Hepatocyte (in vitro differentiated cells): ENCODE measurements around the gene CNOT4.

Experiments used
- EZH2 ChIP-seq: fragments of 200-600 bp; sonication (generic); IDR thresholded peaks from 2 replicates; pipeline ENCODE4 v1.6.1; 2016; ENCODE audit warnings: antibody characterized with exemption, mild to moderate bottlenecking, borderline replicate concordance
- EZH2phosphoT487 ChIP-seq: fragments of 200-600 bp; sonication (generic); IDR thresholded peaks from one replicate; pipeline ENCODE4 v1.6.1; 2018; ENCODE audit warnings: antibody characterized with exemption, mild to moderate bottlenecking, low read depth, moderate library complexity; ENCODE audit not compliant: unreplicated experiment, severe bottlenecking
- TF ChIP-seq, protein P1 (sequence below): fragments of 200-600 bp; sonication (generic); IDR thresholded peaks from 2 replicates; pipeline ENCODE4 v1.5.1; 2016; ENCODE audit warnings: antibody characterized with exemption, mild to moderate bottlenecking; ENCODE audit not compliant: poor library complexity

DNA sequence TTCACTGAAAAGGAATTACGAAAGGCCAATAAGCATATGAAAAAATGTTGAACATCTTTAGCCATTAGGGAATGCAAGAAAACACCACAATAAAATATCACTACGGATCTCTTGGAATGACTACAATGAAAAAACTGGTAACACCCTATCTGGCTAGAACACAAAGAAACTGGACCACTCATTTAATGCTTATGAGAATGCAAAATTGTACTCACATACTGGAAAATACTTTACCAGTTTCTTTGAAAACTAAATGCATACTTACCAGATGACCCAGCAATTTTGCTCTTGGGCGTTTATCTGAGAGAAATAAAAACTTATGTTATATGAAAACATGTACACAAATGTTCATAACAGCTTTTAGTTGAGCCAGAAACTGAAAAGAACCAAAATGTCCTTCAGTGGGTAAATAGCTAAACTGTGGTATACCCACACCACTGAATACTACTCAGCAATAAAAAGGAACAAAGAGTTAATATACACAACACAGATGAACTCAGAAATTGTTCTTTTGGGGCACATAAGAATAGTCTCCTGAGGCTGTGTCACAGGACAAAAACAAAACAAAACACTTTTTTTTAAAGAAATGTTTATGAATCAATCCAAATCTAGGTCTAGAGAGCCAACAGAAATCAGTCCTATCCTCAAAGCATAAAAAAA, 23.5 kb downstream of the CNOT4 start:
- TF ChIP-seq, protein P1, sequence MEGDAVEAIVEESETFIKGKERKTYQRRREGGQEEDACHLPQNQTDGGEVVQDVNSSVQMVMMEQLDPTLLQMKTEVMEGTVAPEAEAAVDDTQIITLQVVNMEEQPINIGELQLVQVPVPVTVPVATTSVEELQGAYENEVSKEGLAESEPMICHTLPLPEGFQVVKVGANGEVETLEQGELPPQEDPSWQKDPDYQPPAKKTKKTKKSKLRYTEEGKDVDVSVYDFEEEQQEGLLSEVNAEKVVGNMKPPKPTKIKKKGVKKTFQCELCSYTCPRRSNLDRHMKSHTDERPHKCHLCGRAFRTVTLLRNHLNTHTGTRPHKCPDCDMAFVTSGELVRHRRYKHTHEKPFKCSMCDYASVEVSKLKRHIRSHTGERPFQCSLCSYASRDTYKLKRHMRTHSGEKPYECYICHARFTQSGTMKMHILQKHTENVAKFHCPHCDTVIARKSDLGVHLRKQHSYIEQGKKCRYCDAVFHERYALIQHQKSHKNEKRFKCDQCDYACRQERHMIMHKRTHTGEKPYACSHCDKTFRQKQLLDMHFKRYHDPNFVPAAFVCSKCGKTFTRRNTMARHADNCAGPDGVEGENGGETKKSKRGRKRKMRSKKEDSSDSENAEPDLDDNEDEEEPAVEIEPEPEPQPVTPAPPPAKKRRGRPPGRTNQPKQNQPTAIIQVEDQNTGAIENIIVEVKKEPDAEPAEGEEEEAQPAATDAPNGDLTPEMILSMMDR = no peak
- TF ChIP-seq EZH2 (no peak), EZH2phosphoT487 (no peak)
